SK-N-SH treated with all-trans-retinoic acid at 6 μM for 48 hours (cell line): ENCODE measurements around the gene DNAH2.

Source experiments
- BACH2 ChIP-seq: fragments of 250-450 bp; sonication (Bioruptor Pico); IDR thresholded peaks from 2 replicates; pipeline ENCODE4 v1.9.0; 2021; ENCODE audit warnings: mild to moderate bottlenecking, borderline replicate concordance
- RARB ChIP-seq: fragments of 250-450 bp; sonication (Bioruptor Pico); IDR thresholded peaks from 2 replicates; pipeline ENCODE4 v1.8.0; 2021; ENCODE audit warnings: mild to moderate bottlenecking, moderate library complexity
- ZFP3 ChIP-seq: fragments of 250-450 bp; sonication (Bioruptor Pico); IDR thresholded peaks from 2 replicates; pipeline ENCODE4 v1.5.0; 2020; ENCODE audit warnings: mild to moderate bottlenecking, moderate library complexity
- ZFP30 ChIP-seq: fragments of 450-650 bp; formaldehyde crosslinking; IDR thresholded peaks from 2 replicates; pipeline ENCODE4 v1.5.0; 2022; ENCODE audit warnings: mild to moderate bottlenecking, moderate library complexity

DNA sequence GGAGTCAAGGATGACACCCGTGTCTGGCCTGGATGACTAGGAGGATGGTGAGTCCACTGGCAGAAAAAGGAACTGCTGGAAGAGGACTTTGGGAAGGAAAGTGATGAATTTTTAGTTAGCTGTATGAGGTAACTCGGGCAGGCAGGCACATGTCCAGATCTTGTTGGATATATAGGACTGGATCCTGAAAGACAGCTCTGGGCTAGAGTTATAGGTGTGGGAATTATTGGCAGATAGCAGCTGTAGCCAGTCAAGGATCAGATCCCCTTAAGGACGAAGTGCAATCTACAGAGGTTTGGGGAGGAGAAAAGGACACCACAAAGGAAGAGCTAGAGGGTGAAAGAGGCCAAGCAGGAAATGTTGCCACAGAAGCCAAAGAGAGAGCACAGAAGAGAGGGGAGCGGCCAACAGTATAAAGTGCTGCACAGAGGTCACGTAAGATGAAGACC lies 150.4 kb downstream of the DNAH2 start:
- no peak for TF ChIP-seq BACH2 (CRISPR knock-in tag)
- no peak for TF ChIP-seq ZFP3
- no peak for TF ChIP-seq ZFP30 (CRISPR knock-in tag)
- TF ChIP-seq RARB, result no peak
